ENCODE measurements around the gene RGS9.

RGS9 gene

DNA sequence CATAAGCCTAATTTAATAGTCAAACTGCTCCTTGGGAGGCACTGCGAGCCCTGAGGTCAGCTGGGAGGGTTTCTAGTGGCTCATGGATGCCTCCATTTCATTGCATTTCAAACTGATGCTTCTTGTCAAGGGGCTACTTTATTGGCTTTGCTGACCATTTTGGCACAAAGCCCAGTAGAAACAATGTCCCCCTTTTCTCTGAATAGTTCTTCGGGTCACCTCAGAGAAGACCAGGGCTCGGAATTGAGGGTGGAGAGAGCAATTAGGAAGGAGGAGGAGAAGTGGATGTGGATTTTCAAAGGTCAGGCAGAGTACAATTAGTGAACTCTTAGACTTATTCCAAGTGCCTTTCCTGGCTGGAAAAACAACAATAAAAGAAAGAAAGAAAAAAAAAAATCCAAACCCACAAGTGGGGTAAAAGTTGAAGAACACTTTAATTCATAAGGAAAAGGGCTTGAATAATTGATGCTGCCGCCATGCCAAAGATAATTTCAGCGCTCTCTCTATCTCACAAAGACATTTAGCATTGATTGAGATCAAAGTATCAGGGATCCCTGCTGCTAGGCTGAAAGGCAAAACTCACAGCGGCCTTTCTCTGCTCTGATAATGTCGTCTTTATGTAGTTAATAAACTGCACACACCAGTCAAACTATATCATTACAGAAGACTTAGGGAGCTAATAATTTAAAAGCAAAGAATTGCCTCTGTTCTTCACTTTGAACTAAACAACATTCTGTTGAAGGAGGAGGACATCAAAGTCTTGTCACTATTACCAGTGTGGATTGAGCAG, 122.7 kb downstream of the RGS9 start:
- Histone ChIP-seq H3K36me3 (replicated peaks; ENCODE audit: insufficient read depth, low read length) (no peaks in the 10 kb centered on the region), H3F3A (ENCODE audit: insufficient read depth, low read length) (no peaks in the 10 kb centered on the region), H3K27me3 (replicated peaks; ENCODE audit: insufficient read depth, low read length) (no peaks in the 10 kb centered on the region), H3K4me1 (ENCODE audit: low read length) (no peaks in the 10 kb centered on the region), H3K79me2 (ENCODE audit: low read length) (no peaks in the 10 kb centered on the region), H2AFZ (ENCODE audit: low read length) (no peak overlapping the region), H3K9ac (ENCODE audit: low read length) (no peak overlapping the region), H4K20me1 (ENCODE audit: insufficient read depth, low read length) (no peaks in the 10 kb centered on the region), H3K9me3 (replicated peaks; ENCODE audit: insufficient read depth, low read length) (no peaks in the 10 kb centered on the region), H3K9me2 (replicated peaks; ENCODE audit: insufficient read depth, low read length) (no peaks in the 10 kb centered on the region), H3K4me3 (ENCODE audit: low read length) (no peak overlapping the region), H3K4me2 (ENCODE audit: low read depth, low read length) (no peak overlapping the region), H3K27ac (ENCODE audit: low read length) (no peak overlapping the region)
- TF ChIP-seq EZH2phosphoT487 (IDR thresholded peaks at IDR 0.05; ENCODE audit: low read length) (no peak), EZH2 (optimal IDR thresholded peaks at IDR 0.05; ENCODE audit: low read depth, low read length) (no peak)
- TF ChIP-seq, protein P1, sequence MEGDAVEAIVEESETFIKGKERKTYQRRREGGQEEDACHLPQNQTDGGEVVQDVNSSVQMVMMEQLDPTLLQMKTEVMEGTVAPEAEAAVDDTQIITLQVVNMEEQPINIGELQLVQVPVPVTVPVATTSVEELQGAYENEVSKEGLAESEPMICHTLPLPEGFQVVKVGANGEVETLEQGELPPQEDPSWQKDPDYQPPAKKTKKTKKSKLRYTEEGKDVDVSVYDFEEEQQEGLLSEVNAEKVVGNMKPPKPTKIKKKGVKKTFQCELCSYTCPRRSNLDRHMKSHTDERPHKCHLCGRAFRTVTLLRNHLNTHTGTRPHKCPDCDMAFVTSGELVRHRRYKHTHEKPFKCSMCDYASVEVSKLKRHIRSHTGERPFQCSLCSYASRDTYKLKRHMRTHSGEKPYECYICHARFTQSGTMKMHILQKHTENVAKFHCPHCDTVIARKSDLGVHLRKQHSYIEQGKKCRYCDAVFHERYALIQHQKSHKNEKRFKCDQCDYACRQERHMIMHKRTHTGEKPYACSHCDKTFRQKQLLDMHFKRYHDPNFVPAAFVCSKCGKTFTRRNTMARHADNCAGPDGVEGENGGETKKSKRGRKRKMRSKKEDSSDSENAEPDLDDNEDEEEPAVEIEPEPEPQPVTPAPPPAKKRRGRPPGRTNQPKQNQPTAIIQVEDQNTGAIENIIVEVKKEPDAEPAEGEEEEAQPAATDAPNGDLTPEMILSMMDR (IDR thresholded peaks at IDR 0.05; ENCODE audit: low read length): no peak
- DNase-seq: no peak

DNA sequence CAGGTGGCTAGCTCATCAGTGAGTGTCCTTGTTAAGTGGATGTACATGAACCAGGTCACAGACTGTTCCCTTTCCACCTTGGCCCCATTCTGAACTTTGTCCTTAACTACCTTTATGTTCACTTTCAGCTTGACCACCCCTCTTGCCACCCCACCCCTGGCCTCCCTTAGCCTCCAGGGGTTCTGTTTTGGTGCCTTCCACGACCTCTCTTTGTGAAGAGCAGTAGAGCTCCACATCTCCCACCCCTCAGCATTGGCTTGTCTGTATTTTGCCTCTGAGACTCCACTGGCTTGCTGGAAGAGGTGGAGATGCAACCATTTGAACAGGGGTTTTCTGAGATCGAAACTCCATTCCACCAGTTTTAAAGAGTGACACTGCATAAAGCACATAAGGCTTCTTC, 123.5 kb downstream of the RGS9 start:
- H3K27ac ChIP-seq (ENCODE audit: low read length): no peak overlapping the region
- no peaks in the 10 kb centered on the region for H3F3A ChIP-seq (ENCODE audit: insufficient read depth, low read length)
- no peak for DNase-seq
- H3K9me3 ChIP-seq (replicated peaks; ENCODE audit: insufficient read depth, low read length): no peaks in the 10 kb centered on the region
- TF ChIP-seq, protein P1 (IDR thresholded peaks at IDR 0.05; ENCODE audit: low read length): no peak
- TF ChIP-seq EZH2 (optimal IDR thresholded peaks at IDR 0.05; ENCODE audit: low read depth, low read length): no peak
- no peak for TF ChIP-seq EZH2phosphoT487 (IDR thresholded peaks at IDR 0.05; ENCODE audit: low read length)
- no peak overlapping the region for H3K4me2 ChIP-seq (ENCODE audit: low read depth, low read length)
- no peak overlapping the region for H3K4me3 ChIP-seq (ENCODE audit: low read length)
- H3K4me1 ChIP-seq (ENCODE audit: low read length): no peaks in the 10 kb centered on the region
- no peaks in the 10 kb centered on the region for H3K36me3 ChIP-seq (replicated peaks; ENCODE audit: insufficient read depth, low read length)
- no peak overlapping the region for H3K9ac ChIP-seq (ENCODE audit: low read length)
- H3K27me3 ChIP-seq (replicated peaks; ENCODE audit: insufficient read depth, low read length): no peaks in the 10 kb centered on the region
- no peak overlapping the region for H2AFZ ChIP-seq (ENCODE audit: low read length)
- H3K9me2 ChIP-seq (replicated peaks; ENCODE audit: insufficient read depth, low read length): no peaks in the 10 kb centered on the region
- no peaks in the 10 kb centered on the region for H4K20me1 ChIP-seq (ENCODE audit: insufficient read depth, low read length)
- no peaks in the 10 kb centered on the region for H3K79me2 ChIP-seq (ENCODE audit: low read length)

DNA sequence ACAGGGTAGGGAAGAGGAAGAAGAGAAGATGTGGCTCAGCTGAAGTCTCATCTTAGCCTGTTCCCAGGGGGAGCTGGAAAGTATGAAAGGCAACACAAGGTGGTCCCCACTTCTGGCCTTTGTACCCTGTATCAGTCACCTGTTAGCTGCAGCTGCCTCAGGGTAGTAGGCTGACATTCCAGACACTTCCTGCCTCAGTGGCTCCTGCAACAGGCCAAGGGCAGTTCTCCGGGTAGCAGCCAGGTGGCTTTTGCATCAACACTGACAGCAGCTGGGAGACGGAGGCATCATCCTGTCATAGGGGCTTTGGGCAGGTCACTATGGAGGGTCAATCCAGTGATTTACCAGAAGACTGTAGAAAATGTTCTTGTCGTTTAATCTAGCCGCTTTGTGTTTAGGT, 124.0 kb downstream of the RGS9 start:
- Histone ChIP-seq H3K4me3 (ENCODE audit: low read length) (no peak overlapping the region), H3K9me2 (replicated peaks; ENCODE audit: insufficient read depth, low read length) (no peaks in the 10 kb centered on the region), H4K20me1 (ENCODE audit: insufficient read depth, low read length) (no peaks in the 10 kb centered on the region), H3K27ac (ENCODE audit: low read length) (no peak overlapping the region), H3F3A (ENCODE audit: insufficient read depth, low read length) (no peaks in the 10 kb centered on the region), H2AFZ (ENCODE audit: low read length) (no peak overlapping the region), H3K36me3 (replicated peaks; ENCODE audit: insufficient read depth, low read length) (no peaks in the 10 kb centered on the region), H3K9ac (ENCODE audit: low read length) (no peak overlapping the region), H3K4me1 (ENCODE audit: low read length) (no peaks in the 10 kb centered on the region), H3K4me2 (ENCODE audit: low read depth, low read length) (no peak overlapping the region), H3K27me3 (replicated peaks; ENCODE audit: insufficient read depth, low read length) (no peaks in the 10 kb centered on the region), H3K9me3 (replicated peaks; ENCODE audit: insufficient read depth, low read length) (no peaks in the 10 kb centered on the region), H3K79me2 (ENCODE audit: low read length) (no peaks in the 10 kb centered on the region)
- TF ChIP-seq EZH2 (optimal IDR thresholded peaks at IDR 0.05; ENCODE audit: low read depth, low read length) (no peak), EZH2phosphoT487 (IDR thresholded peaks at IDR 0.05; ENCODE audit: low read length) (no peak)
- TF ChIP-seq, protein P1 (IDR thresholded peaks at IDR 0.05; ENCODE audit: low read length): no peak
- no peak for DNase-seq

Data from MM.1S (cell line).